Endodermal cell (in vitro differentiated cells): ENCODE results near the gene TNFSF15. TPM values are rescaled to one million over a fixed set of nuclear protein-coding genes. Genes with fewer than 3 reads are reported as not detected.

Experiments used
- DNase-seq: peaks from one replicate; pipeline ENCODE4 v3.0.0-alpha.2; 2017
- H3K27ac ChIP-seq: 2 replicates; pipeline ENCODE4 v1.5.1; 2013; ENCODE audit warnings: mild to moderate bottlenecking, low read depth, low read length, moderate library complexity
- H3K27me3 ChIP-seq: 2 replicates; pipeline ENCODE4 v1.6.1; 2013; ENCODE audit warnings: mild to moderate bottlenecking, low read length, moderate library complexity; ENCODE audit not compliant: insufficient read depth, control insufficient read depth, poor library complexity, severe bottlenecking
- H3K36me3 ChIP-seq: 2 replicates; pipeline ENCODE4 v1.7.0; 2013; ENCODE audit warnings: mild to moderate bottlenecking, low read length, moderate library complexity; ENCODE audit not compliant: control insufficient read depth, insufficient read depth
- H3K4me1 ChIP-seq: one replicate; pipeline ENCODE4 v1.7.0; 2013; ENCODE audit warnings: low read length; ENCODE audit not compliant: control insufficient read depth, insufficient read depth
- H3K4me3 ChIP-seq: 2 replicates; pipeline ENCODE4 v1.5.1; 2013; ENCODE audit warnings: mild to moderate bottlenecking, low read length, moderate library complexity
- H3K9ac ChIP-seq: 2 replicates; pipeline ENCODE4 v1.6.1; 2013; ENCODE audit warnings: mild to moderate bottlenecking, low read length, moderate library complexity; ENCODE audit not compliant: poor library complexity, severe bottlenecking; ENCODE audit errors: extremely low read depth
- H3K9me3 ChIP-seq: 2 replicates; pipeline ENCODE4 v1.6.1; 2013; ENCODE audit warnings: mild to moderate bottlenecking, low read length, moderate library complexity; ENCODE audit not compliant: control insufficient read depth
- H3K27ac Mint-ChIP-seq: 2 replicates; pipeline ENCODE4 v1.8.0; 2020; ENCODE audit warnings: mixed read lengths
- H3K27me3 Mint-ChIP-seq: 2 replicates; pipeline ENCODE4 v1.8.0; 2021; ENCODE audit warnings: mild to moderate bottlenecking, mixed read lengths; ENCODE audit not compliant: insufficient read depth
- H3K36me3 Mint-ChIP-seq: 2 replicates; pipeline ENCODE4 v1.8.0; 2020; ENCODE audit warnings: low read depth, mixed read lengths
- H3K4me1 Mint-ChIP-seq: 2 replicates; pipeline ENCODE4 v1.8.0; 2020; ENCODE audit warnings: mixed read lengths
- H3K4me3 Mint-ChIP-seq: 2 replicates; pipeline ENCODE4 v1.8.0; 2020; ENCODE audit warnings: mild to moderate bottlenecking, moderate library complexity, mixed read lengths
- H3K9me3 Mint-ChIP-seq: 2 replicates; pipeline ENCODE4 v1.8.0; 2020; ENCODE audit warnings: mild to moderate bottlenecking, mixed read lengths
- CTCF ChIP-seq: fragments of 200-600 bp; sonication (generic); conservative IDR thresholded peaks from 2 replicates; pipeline ENCODE4 v1.5.0; 2021; ENCODE audit warnings: antibody characterized with exemption, mild to moderate bottlenecking
- WGBS, 2 experiments: methylation state at CpG; one replicate each; pipeline versions ENCODE4 v1.1.5 to v1.1.7; 2013; ENCODE audit warnings: missing lambda C conversion rate in 2 of 2, mixed read lengths in 1 of 2; ENCODE audit not compliant: insufficient coverage in 1 of 2, insufficient read length in 1 of 2; 5-methylcytosine and 5-hydroxymethylcytosine counted together
- total RNA-seq, 2 donors: library from RNA; stranded (reverse); fragmentation: NEBNext Ultra II Directional in 1 of 2; extraction: Animal tissue kit (Norgen Biotek cat#: 25700) in 1 of 2; gene quantifications; 2 replicates in 1 of 2; 3 replicates in 1 of 2; pipeline ENCODE4 v1.2.1, GENCODE V29; 2021

TNFSF15 gene
- total RNA-seq, 2 donors from 2014 or later: not detected

GRCh38 chr9:114787214-114787613 lies 18.6 kb downstream of the TNFSF15 start:
- Mint-ChIP-seq H3K9me3 (no peaks in the 10 kb centered on the region), H3K27me3 (peaks cover 56% of the 10 kb centered on the region), H3K4me1 (no peaks in the 10 kb centered on the region), H3K36me3 (no peaks in the 10 kb centered on the region), H3K27ac (no peak overlapping the region), H3K4me3 (no peak overlapping the region)
- no peak overlapping the region for H3K4me3 ChIP-seq
- WGBS, 2 experiments: 98 to 100% methylated on average over 1 to 2 of the region's 2 CpGs
- peaks cover 30% of the 10 kb centered on the region for H3K27me3 ChIP-seq
- no peak overlapping the region for H3K9ac ChIP-seq
- no peaks in the 10 kb centered on the region for H3K9me3 ChIP-seq
- DNase-seq: no peak
- no peak overlapping the region for H3K27ac ChIP-seq
- H3K36me3 ChIP-seq: no peaks in the 10 kb centered on the region
- H3K4me1 ChIP-seq: peaks cover 4% of the 10 kb centered on the region
- no peak for TF ChIP-seq CTCF

GRCh38 chr9:114785866-114786650 lies 19.8 kb downstream of the TNFSF15 start:
- Mint-ChIP-seq H3K27me3 (peaks cover 52% of the 10 kb centered on the region), H3K9me3 (no peaks in the 10 kb centered on the region), H3K36me3 (no peaks in the 10 kb centered on the region), H3K4me3 (no peak overlapping the region), H3K27ac (no peak overlapping the region), H3K4me1 (no peaks in the 10 kb centered on the region)
- Histone ChIP-seq H3K27ac (no peak overlapping the region), H3K9ac (no peak overlapping the region), H3K36me3 (no peaks in the 10 kb centered on the region), H3K4me3 (no peak overlapping the region), H3K27me3 (peaks cover 21% of the 10 kb centered on the region), H3K9me3 (no peaks in the 10 kb centered on the region), H3K4me1 (peaks cover 4% of the 10 kb centered on the region)
- no peak for DNase-seq
- no peak for TF ChIP-seq CTCF
- 91 to 94% methylated on average over 3 to 5 of the region's 5 CpGs for WGBS, 2 experiments

- Mint-ChIP-seq H3K36me3 (no peaks in the 10 kb centered on the region), H3K27ac (no peak overlapping the region), H3K27me3 (peaks cover 49% of the 10 kb centered on the region), H3K9me3 (no peaks in the 10 kb centered on the region), H3K4me1 (no peaks in the 10 kb centered on the region), H3K4me3 (no peak overlapping the region)
- Histone ChIP-seq H3K9ac (no peak overlapping the region), H3K27me3 (peaks cover 21% of the 10 kb centered on the region), H3K4me3 (no peak overlapping the region), H3K27ac (no peak overlapping the region), H3K9me3 (no peaks in the 10 kb centered on the region), H3K4me1 (peaks cover 4% of the 10 kb centered on the region), H3K36me3 (no peaks in the 10 kb centered on the region)
- 55 to 97% methylated on average over 2 to 6 of the region's 6 CpGs for WGBS, 2 experiments
- no peak for DNase-seq
- TF ChIP-seq CTCF: no peak
Observed at GRCh38 chr9:114784721-114785279, 21.0 kb downstream of the TNFSF15 start.
